Tibial nerve (tissue), 4 donors: Measurements from ENCODE around the gene CDHR3. TPM values are rescaled to one million over a fixed set of nuclear protein-coding genes. Genes with fewer than 3 reads are reported as not detected.

Source experiments
- DNase-seq, 2 donors: peaks; one replicate each; pipeline ENCODE4 v3.0.0-alpha.2; 2019; ENCODE audit warnings: low spot score in 2 of 2
- H3K27ac ChIP-seq, 4 donors: fragments of 200-600 bp; sonication (generic) in 3 of 4; one replicate each; pipeline ENCODE4 v1.5.1; 2017 to 2019; ENCODE audit warnings: mild to moderate bottlenecking in 1 of 4
- H3K27me3 ChIP-seq, 2 donors: fragments of 200-600 bp; sonication (generic) in 1 of 2; one replicate each; pipeline versions ENCODE4 v1.5.1 to v1.6.0; 2017 to 2019
- H3K36me3 ChIP-seq, 3 donors: fragments of 200-600 bp; sonication (generic); one replicate each; pipeline ENCODE4 v1.5.1; 2018 to 2019
- H3K4me1 ChIP-seq, 4 donors: fragments of 200-600 bp; sonication (generic) in 3 of 4; one replicate each; pipeline ENCODE4 v1.5.1; 2017 to 2019
- H3K4me3 ChIP-seq, 4 donors: fragments of 200-600 bp; sonication (generic) in 3 of 4; one replicate each; pipeline ENCODE4 v1.5.1; 2017 to 2019; ENCODE audit warnings: mild to moderate bottlenecking in 1 of 4, moderate library complexity in 1 of 4
- H3K9me3 ChIP-seq, 4 donors: fragments of 200-600 bp; sonication (generic) in 3 of 4; one replicate each; pipeline ENCODE4 v1.5.1; 2017 to 2019
- EP300 ChIP-seq, 2 donors: sonication (generic); formaldehyde crosslinking; IDR thresholded peaks; one replicate each; pipeline ENCODE4 v1.6.1; 2017; ENCODE audit warnings: antibody characterized with exemption in 2 of 2, mild to moderate bottlenecking in 1 of 2
- POLR2A ChIP-seq, 2 donors: fragments of 450-650 bp; IDR thresholded peaks; one replicate each; pipeline ENCODE4 v1.6.1; 2017; ENCODE audit warnings: antibody characterized with exemption in 2 of 2, mild to moderate bottlenecking in 2 of 2, moderate library complexity in 2 of 2
- WGBS, 2 donors: methylation state at CpG; one replicate each; pipeline ENCODE4 v1.1.5; 2018; 5-methylcytosine and 5-hydroxymethylcytosine counted together
- total RNA-seq, 4 donors: library from RNA; depleted of rRNA; stranded (reverse); fragments of >200 nt; gene quantifications; one replicate each; pipeline ENCODE4 v1.1.0, GENCODE V29; 2016
- TF ChIP-seq, protein P1 (sequence below), 5 experiments: fragments of 200-600 bp in 3 of 5; fragments of 450-650 bp in 2 of 5; sonication (generic) in 3 of 5; IDR thresholded peaks; one replicate each; pipeline ENCODE4 v1.5.1; 2016 to 2019; ENCODE audit warnings: antibody characterized with exemption in 5 of 5, mild to moderate bottlenecking in 3 of 5, moderate library complexity in 2 of 5

The CDHR3 gene
- total RNA-seq, 4 donors from 2014 or later: 6.1 to 18.2 (median 10.5) TPM

DNA sequence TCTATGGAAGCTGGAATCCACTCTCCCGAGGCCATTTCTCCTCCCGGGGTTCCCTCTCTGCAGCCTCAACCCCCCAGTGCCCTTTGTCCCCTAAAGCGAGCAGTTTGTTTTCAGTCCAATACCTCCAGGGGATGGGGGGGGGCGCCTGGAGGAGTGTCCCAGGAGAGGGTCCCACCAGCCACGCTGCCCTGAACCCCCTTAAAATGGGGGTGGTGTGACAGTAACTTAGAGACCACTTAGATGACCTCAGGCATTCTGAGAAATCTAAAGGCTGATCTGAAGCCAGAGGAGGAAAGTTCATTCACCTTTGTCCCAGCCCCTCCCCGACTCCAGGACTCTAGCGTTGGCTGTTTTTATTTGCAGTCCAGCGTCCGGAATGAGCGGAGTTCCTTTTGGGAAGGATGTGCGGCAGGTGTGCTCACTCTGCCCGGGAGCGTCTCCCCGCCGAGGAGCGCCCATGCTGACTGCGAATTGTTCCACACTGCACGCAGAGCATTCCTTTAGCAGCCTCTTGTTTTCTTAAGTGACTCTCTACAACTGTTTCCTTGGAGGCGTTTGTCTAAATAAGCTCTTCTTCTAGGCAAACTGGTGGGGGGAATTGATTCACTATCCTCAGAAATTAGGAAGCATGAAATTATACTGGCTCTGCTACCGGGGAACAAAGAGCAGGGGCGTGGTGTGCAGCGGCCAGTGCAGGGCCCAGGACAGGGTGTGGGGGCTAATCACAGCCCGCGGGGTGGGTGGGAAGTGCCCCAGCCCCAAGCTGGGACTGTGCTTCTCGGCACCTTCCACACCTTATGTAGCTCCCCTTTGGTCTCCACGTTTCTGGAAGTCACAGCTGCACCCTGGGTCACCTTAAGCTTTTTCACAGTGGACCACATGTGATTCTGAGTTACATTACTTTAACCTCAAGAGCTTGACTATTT lies 102.8 kb downstream of the CDHR3 start:
- Histone ChIP-seq H3K27ac (peak overlapping the region; percentile 58 to 77 (median 68)), H3K4me3 (peak overlapping the region in 3 of 4 donors; percentile 6 to 28 (median 16)), H3K27me3 (no peaks in the 10 kb centered on the region), H3K9me3 (no peaks in the 10 kb centered on the region), H3K4me1 (peaks cover 0 to 46% (median 28%) of the 10 kb centered on the region in 4 donors), H3K36me3 (no peaks in the 10 kb centered on the region)
- WGBS, 2 donors: 17 to 28% methylated on average over 25 to 26 of the region's 26 CpGs
- no peak for TF ChIP-seq POLR2A (IDR thresholded peaks at IDR 0.05)
- TF ChIP-seq, protein P1, sequence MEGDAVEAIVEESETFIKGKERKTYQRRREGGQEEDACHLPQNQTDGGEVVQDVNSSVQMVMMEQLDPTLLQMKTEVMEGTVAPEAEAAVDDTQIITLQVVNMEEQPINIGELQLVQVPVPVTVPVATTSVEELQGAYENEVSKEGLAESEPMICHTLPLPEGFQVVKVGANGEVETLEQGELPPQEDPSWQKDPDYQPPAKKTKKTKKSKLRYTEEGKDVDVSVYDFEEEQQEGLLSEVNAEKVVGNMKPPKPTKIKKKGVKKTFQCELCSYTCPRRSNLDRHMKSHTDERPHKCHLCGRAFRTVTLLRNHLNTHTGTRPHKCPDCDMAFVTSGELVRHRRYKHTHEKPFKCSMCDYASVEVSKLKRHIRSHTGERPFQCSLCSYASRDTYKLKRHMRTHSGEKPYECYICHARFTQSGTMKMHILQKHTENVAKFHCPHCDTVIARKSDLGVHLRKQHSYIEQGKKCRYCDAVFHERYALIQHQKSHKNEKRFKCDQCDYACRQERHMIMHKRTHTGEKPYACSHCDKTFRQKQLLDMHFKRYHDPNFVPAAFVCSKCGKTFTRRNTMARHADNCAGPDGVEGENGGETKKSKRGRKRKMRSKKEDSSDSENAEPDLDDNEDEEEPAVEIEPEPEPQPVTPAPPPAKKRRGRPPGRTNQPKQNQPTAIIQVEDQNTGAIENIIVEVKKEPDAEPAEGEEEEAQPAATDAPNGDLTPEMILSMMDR (IDR thresholded peaks at IDR 0.05): no peak
- TF ChIP-seq EP300 (IDR thresholded peaks at IDR 0.05): no peak
- DNase-seq: no peak

DNA sequence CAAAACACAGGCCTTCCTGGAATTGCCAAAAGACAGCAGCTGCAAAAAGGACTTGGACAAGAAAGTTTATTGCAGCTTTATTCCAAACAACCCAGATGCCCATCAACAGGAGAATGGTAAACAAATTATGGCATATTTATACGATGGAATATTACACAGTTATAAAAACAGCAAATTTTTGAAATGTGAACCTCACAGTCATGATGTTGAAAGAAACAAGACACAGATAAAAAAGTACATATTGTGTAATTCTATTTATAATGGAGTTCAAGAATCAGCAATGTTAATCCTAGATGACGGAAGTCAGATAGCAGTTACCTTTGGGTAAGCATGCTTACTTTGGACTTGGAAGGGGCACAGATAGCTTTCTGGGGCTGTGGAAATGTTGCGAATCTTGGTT lies 104.6 kb downstream of the CDHR3 start:
- no peaks in the 10 kb centered on the region for H3K36me3 ChIP-seq
- H3K9me3 ChIP-seq: no peaks in the 10 kb centered on the region
- 83 to 84% methylated on average over 3 of the region's 3 CpGs for WGBS, 2 donors
- no peak for DNase-seq
- TF ChIP-seq EP300 (IDR thresholded peaks at IDR 0.05): no peak
- TF ChIP-seq POLR2A (IDR thresholded peaks at IDR 0.05): no peak
- TF ChIP-seq, protein P1 (IDR thresholded peaks at IDR 0.05): no peak
- no peak overlapping the region for H3K27ac ChIP-seq
- H3K4me3 ChIP-seq: no peak overlapping the region
- peaks cover 0 to 45% (median 28%) of the 10 kb centered on the region in 4 donors for H3K4me1 ChIP-seq
- H3K27me3 ChIP-seq: no peaks in the 10 kb centered on the region

DNA sequence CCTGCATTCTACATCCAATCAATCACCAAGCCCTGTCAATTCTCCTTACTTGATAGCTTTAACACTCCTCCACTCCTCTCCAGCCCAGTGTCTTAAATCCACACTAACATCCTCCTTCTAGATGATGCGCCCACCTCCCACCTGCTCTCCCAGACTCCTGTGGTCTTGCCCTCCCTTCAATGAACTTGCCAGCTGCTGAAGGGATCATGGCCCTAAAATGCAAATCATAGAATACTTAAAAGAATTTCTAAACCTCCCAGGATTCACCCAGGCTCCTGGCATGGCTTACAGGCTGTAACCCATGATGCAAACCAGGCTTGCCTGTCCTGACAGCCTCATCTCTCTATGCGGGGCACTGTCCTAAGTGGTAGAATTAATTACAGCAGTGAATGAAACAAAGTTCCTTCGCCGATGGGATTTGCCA lies 105.5 kb downstream of the CDHR3 start:
- Histone ChIP-seq H3K27me3 (no peaks in the 10 kb centered on the region), H3K4me1 (peaks cover 0 to 36% (median 25%) of the 10 kb centered on the region in 4 donors), H3K9me3 (no peaks in the 10 kb centered on the region), H3K27ac (no peak overlapping the region), H3K4me3 (no peak overlapping the region), H3K36me3 (no peaks in the 10 kb centered on the region)
- 92 to 94% methylated on average over 4 of the region's 4 CpGs for WGBS, 2 donors
- no peak for TF ChIP-seq EP300 (IDR thresholded peaks at IDR 0.05)
- no peak for TF ChIP-seq POLR2A (IDR thresholded peaks at IDR 0.05)
- TF ChIP-seq, protein P1 (IDR thresholded peaks at IDR 0.05): no peak
- no peak for DNase-seq

DNA sequence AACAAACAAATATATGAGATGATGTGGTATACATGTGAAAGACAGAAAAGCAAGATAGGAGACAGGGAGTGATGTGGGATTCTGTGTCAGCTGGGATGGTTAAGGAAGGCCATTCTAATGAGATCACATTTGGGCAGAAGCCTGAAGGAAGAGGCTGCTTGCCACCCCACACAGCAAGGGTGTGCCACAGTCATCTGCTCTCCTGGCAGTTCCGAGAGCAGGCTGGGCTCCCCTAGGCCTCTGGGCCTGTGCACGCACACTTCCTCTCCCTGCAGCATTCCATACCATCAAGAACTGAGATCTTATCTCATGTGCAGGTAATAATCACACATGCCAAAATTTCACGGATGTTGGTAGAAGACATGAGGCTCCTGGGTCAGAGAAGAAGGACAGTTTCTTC lies 105.9 kb downstream of the CDHR3 start:
- Histone ChIP-seq H3K27me3 (no peaks in the 10 kb centered on the region), H3K36me3 (no peaks in the 10 kb centered on the region), H3K27ac (no peak overlapping the region), H3K4me1 (peaks cover 0 to 32% (median 22%) of the 10 kb centered on the region in 4 donors), H3K9me3 (no peaks in the 10 kb centered on the region), H3K4me3 (no peak overlapping the region)
- DNase-seq: no peak
- no peak for TF ChIP-seq EP300 (IDR thresholded peaks at IDR 0.05)
- no peak for TF ChIP-seq POLR2A (IDR thresholded peaks at IDR 0.05)
- TF ChIP-seq, protein P1 (IDR thresholded peaks at IDR 0.05): no peak
- 80 to 81% methylated on average over 3 of the region's 3 CpGs for WGBS, 2 donors
